Omental fat pad (tissue), 4 donors: ENCODE measurements around the gene METTL4. TPM values are rescaled to one million over a fixed set of nuclear protein-coding genes. Genes with fewer than 3 reads are reported as not detected.

Experiments used
- ATAC-seq: fragments of 150-250 bp; one replicate; pipeline ENCODE4 v1.9.1; 2016; ENCODE audit warnings: mild to moderate bottlenecking, moderate library complexity; ENCODE audit not compliant: low FRiP score
- DNase-seq: peaks from one replicate; pipeline ENCODE4 v3.0.0-alpha.2; 2019; ENCODE audit warnings: low spot score
- CTCF ChIP-seq, 3 donors: fragments of 450-650 bp; IDR thresholded peaks; one replicate each; pipeline ENCODE4 v1.5.1; 2016 to 2017; ENCODE audit warnings: antibody characterized with exemption in 3 of 3, mild to moderate bottlenecking in 3 of 3, moderate library complexity in 2 of 3
- total RNA-seq, 4 donors: library from RNA; depleted of rRNA; stranded (reverse); fragments of >200 nt; gene quantifications; one replicate each; pipeline ENCODE4 v1.1.0, GENCODE V29; 2016

Gene METTL4
- total RNA-seq, 4 donors from 2014 or later: 4.7 to 15.8 (median 5.1) TPM

DNA sequence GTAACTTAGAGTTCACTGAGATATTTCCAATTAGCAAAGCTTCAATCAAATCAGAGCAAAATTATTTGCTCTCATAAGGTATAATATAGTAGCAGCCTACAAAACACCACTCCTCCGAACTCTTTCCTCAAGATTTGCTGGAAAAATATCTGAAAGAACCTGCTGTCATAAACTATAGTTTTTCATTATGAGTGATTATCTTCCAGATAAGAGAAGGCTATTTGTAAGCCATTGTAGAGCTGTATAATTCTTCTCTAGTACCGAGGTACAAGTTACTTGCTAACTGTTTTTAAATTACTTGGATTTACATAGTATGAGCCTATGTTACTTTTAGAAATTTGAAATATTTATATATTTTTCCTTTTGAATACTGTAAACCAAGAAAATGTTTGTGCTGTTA, 2.1 kb upstream of the METTL4 start:
- TF ChIP-seq CTCF (IDR thresholded peaks at IDR 0.05): no peak
- no peak for DNase-seq
- no peak for ATAC-seq

DNA sequence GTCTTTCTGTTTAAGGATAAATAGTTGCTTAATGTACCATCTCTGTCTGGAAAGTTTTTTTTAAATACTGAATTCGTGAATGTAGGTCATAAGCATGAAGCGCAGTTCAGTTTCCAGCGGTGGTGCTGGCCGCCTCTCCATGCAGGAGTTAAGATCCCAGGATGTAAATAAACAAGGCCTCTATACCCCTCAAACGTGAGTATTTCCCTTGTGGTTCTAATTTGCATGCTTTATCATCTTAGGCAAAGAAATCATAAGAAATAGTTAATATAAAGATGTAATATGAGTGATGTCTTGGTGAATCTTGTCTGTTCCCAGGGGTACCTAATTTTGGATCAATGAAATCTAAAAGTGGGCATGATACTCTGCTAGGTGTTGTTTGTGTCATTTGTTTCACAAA, 1.6 kb upstream of the METTL4 start:
- no peak for ATAC-seq
- TF ChIP-seq CTCF (IDR thresholded peaks at IDR 0.05): no peak
- DNase-seq: no peak

DNA sequence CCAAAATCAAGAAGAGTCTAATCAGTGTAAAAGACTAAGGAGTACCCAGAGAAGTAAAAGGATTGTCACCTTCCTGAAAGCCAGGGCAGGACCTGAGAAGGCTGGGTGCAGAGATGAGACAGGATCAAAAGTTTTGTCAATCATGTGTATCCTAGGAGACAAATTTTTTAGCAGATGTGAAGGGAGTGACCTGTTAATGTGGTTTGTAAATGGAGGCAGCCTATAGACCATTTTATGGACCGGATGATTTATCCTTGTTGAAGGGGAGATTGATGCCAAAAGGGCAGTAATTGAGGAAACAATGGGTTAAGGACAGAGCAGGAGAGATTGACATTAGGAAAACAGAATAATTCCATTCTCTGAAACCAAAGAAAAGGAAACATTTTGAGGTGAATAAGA, 865 bp upstream of the METTL4 start:
- ATAC-seq (no peak), DNase-seq (no peak)
- no peak for TF ChIP-seq CTCF (IDR thresholded peaks at IDR 0.05)

DNA sequence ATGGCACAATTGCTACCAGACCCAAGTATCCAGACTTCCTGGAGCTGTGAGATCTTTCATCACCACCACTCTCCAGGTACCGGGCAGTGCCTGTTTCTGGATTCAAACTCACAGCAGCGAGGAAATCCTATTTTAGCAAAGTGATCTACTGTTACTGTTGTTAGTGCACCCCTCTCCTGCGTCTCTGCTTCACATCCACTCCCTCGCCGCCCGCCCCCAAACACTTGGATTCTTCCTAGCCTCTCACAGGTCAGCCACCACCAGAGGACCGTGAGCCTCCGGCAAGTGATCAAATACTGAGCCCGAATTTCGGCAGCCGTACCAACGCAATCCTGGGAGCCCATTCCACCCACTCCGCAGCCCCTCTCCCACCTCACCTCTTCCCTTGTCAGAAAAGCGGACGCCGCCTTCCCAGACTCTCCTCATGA, 519 bp downstream of the METTL4 start:
- peak; percentile 57 for DNase-seq
- peak; percentile 83 for ATAC-seq
- TF ChIP-seq CTCF (IDR thresholded peaks at IDR 0.05): no peak

DNA sequence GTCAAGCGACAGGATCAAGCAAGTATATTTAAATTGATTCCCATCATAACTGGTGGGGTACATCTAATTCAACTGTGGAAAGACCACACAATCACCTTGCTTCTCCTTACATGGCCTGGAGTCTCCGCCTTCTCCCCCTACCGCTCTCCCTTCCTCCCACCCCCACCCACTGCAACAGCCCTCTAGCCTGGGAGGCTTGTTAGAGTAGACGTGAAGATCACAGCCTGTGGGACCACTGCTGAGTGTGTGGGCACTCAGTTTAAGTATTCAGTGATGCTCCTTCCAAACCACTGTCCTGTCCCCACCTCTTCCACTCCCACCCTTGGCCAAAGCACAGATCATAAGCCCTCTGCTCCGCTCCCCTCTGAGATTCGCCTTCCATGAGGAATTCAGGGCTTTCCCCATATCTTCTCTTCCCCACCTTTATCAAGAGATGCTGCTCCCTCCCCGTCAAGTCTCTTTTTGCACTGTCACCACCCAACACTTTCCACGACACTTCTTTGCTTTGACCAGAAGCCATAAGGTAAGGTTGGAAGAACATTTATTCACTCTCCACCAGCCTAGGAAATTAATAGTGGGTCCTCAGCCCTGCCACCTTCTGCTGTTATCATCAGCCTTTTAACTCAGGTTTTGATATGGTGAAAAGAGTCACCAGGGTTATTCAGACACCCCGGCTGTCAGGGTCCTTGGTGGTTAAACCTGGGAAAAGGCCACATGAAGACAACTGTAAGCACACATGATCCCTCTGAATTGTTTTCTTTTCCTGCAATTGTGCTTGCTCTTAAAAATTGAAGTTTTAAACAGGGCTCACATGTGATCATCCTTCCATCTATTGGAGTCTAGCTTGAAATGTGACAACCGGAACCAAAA, 1.7 kb downstream of the METTL4 start:
- DNase-seq (no peak), ATAC-seq (no peak)
- TF ChIP-seq CTCF (IDR thresholded peaks at IDR 0.05): no peak

GRCh38 chr18:2568605-2569004, 2.7 kb downstream of the METTL4 start:
- no peak for ATAC-seq
- TF ChIP-seq CTCF (IDR thresholded peaks at IDR 0.05): no peak
- no peak for DNase-seq

GRCh38 chr18:2568129-2568528, 3.2 kb downstream of the METTL4 start:
- no peak for TF ChIP-seq CTCF (IDR thresholded peaks at IDR 0.05)
- ATAC-seq: no peak

More at GRCh38 chr18:2568129-2568528, 3.2 kb downstream of the METTL4 start:
- no peak for DNase-seq
